ENCODE data around the gene JUN.

JUN gene

GRCh38 chr1:58783993-58784757, at the start of gene JUN:
JUN (minus strand) TSS chr1:58784047; CDS start chr1:58783070, 977 bp downstream.
- DNase-seq = peak; percentile 100

DNA sequence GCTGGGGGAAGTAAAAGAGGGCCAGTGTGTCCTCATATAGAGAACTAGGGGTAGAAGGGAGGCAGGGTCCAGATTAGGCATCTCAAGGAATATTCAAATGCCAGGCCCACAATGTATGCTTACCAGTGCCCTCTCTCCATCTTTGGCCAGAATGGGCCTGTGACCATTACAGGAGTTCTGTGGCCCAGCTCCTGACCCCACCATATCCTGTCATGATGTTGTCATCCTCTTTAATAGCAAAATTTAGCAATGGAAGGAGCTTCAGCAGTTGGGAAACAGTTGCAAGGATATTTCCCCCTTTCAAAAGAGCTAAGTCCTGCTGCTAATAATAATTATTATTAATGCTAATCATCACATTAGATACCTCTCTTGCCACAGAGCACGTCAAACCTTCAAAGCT, 49.3 kb upstream of the JUN start:
- DNase-seq = peak; percentile 36 to 57 (median 46)

GRCh38 chr1:58830291-58830690, 46.4 kb upstream of the JUN start:
- DNase-seq = no peak

GRCh38 chr1:58829866-58830265, 46.0 kb upstream of the JUN start:
- DNase-seq = peak in 1 of 3 donors; percentile 21

- DNase-seq = no peak
These were observed 43.5 kb upstream of the JUN start for GRCh38 chr1:58827298-58827697.

- no peak for DNase-seq
These were observed 41.0 kb upstream of the JUN start for GRCh38 chr1:58824753-58825389.

GRCh38 chr1:58823481-58824010, 39.7 kb upstream of the JUN start:
- DNase-seq = peak; percentile 70 to 75 (median 74)

- DNase-seq = no peak
These were observed 37.5 kb upstream of the JUN start for GRCh38 chr1:58821309-58821708.

DNA sequence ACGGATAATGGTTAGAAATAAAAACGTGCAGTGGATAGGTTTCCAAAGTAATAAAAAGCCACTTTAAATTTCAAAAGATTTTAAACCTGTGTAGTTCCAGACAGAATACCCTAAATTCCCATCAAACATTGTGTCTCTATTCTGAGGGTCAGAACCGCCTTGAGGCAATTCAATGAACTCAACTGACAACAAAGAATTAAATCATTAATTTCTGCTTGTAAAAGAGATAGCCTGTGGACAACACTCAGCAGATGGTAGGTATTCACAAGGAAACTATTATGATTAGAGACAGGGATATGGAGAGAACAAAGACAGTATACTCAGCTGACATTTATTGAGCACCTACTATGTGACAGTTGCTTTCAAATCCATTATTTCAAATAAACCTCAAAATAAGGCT, 35.1 kb upstream of the JUN start:
- no peak for DNase-seq

DNA sequence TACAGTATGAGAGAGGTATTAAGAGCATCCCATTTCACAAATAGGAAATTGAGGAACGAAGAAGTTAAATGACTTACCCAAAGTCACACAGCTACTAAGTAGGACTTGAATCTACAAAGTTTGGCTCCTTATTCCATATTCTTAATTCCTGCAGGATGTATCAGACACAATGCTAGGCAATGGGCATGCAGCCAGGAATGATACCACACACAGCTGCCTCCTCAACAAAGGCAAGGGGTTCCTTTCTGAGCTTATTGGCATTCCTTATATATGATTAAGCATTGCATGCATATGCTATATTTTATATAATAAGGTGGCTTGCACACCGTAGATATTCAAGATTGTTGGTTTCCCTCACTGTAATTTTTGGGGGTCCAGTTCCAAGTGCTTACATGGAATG, 34.2 kb upstream of the JUN start:
- no peak for DNase-seq

GRCh38 chr1:58816747-58817221, 32.9 kb upstream of the JUN start:
- no peak for DNase-seq

DNA sequence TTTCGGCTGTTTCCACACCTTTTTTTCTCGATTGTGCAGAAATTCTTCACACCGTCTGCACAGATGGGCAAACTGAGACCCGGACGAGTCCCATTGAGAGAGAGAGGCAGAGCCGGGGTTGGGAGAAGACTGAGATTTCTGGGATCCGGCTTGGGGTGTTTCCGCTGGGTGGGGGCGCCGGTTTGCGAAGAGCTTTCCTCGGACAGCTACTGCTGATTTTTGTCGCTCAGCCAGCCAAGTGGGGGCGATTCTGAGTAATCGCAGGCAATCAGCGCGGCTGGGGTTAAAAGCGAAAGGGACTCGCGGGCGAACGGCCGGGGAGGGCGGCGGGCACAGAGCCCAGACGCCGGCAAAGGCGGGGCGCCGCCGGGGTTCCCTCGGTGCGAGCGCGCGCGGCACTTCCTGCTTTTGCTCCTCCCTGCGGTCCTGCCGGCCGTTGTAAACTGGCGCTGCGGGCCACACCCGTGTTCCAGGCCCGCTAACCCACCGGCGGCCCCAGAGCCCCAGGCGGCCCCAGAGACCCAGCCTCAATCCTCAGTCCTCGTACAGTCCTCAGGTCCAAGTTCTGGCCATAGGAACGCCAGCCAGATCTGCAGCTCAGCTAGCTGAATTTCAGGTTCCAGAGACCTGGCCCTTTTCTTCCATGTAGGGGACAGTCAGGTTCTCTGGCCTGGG, 32.4 kb upstream of the JUN start:
- DNase-seq = peak; percentile 95 to 98 (median 97)

- peak; percentile 49 to 55 (median 53) for DNase-seq
These were observed 31.8 kb upstream of the JUN start for GRCh38 chr1:58815686-58816071.

GRCh38 chr1:58815069-58815685, 31.3 kb upstream of the JUN start:
- peak; percentile 81 to 91 (median 86) for DNase-seq

GRCh38 chr1:58814251-58815068, 30.6 kb upstream of the JUN start:
- peak in 1 of 3 donors; percentile 35 for DNase-seq

GRCh38 chr1:58813801-58814200, 30.0 kb upstream of the JUN start:
- DNase-seq = no peak

- peak in 2 of 3 donors; percentile 28 to 43 for DNase-seq
These were observed 29.5 kb upstream of the JUN start for GRCh38 chr1:58813361-58813760.

DNA sequence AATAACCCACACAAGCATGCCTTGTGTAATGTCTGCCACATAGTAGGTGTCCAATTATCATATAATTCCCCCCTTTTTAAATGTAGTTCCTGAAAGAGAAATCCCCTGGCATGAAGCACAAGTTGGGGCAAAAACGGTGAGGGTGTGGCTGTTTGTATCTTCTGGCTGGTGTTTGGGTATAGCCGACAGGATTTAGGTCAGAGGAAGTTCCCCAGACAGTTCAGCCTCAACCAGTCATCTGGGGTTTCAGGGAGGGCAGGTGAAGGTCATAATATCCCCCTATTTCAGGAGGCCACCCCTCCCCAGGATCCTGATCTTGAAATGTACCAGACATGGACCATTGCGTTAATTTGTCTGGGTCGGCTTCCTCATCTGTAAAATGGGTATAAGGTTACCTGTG, 29.1 kb upstream of the JUN start:
- peak; percentile 40 to 61 (median 43) for DNase-seq

GRCh38 chr1:58812468-58812867, 28.6 kb upstream of the JUN start:
- DNase-seq = no peak

GRCh38 chr1:58811303-58811702, 27.5 kb upstream of the JUN start:
- DNase-seq = no peak

- peak; percentile 72 to 80 (median 79) for DNase-seq
These were observed 25.6 kb upstream of the JUN start for GRCh38 chr1:58809325-58810010.

Measured in suppressor macrophage treated with lipopolysaccharide for 1 hour (primary cell).